ENCODE measurements around the gene DDX25. TPM values are rescaled to one million over a fixed set of nuclear protein-coding genes. Genes with fewer than 3 reads are reported as not detected.

The DDX25 gene
- total RNA-seq, 2 donors from 2014 or later = 3.3 to 8.4 TPM

DNA sequence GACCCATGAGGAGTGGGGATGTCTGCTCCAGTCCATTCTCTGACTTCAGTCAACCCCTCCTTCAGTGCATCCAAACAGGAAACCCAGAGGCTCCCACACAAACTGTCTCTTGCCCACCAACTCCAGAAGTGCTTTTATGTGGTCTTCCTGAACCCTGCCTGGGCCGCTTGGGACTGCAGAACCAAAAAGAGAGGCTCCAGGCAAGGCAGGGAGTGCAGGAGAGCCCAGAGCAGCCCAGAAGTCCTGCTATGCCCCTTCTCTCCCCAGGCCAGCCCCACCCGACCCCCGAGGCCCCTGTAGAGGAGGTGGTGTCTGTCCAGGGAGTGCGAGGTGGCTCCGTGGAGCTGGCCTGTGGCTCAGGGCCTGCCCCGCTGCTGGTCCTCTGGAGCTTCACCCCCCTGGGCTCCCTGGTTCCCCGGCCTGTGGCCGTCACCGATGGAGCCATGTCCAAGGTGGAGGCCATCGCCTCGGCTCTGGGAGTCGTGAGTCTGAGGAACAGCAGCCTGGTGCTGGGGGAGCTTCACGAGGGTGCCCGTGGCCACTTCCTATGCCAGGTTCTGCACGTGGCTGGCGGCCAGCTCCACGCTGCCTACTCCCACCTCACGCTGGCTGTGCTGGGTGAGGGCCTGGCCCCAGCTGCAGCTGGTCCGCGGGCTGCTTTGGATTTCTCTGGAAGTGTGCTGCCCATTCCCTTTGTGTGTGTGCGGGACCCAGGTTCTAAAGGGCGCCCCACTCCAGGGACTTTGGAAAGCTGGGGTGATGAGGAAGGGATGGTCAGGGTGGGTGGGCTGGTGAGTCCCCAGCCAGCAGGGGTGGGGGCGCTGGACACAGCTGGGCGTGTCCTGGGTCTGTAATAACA is 43.3 kb downstream of the DDX25 start:
- WGBS, 2 experiments (ENCODE audit: insufficient coverage in 1 of 2, insufficient read length in 1 of 2) = 89 to 91% methylated on average over 15 to 24 of the region's 24 CpGs
- Mint-ChIP-seq H3K36me3 (ENCODE audit: low read depth) (no peaks in the 10 kb centered on the region), H3K27me3 (ENCODE audit: insufficient read depth) (no peaks in the 10 kb centered on the region), H3K4me1 (peaks cover 11% of the 10 kb centered on the region), H3K4me3 (no peak overlapping the region), H3K27ac (no peak overlapping the region), H3K9me3 (no peaks in the 10 kb centered on the region)
- no peak for DNase-seq
- no peaks in the 10 kb centered on the region for H3K36me3 ChIP-seq (ENCODE audit: control insufficient read depth, insufficient read depth, low read length)
- TF ChIP-seq, protein P1, sequence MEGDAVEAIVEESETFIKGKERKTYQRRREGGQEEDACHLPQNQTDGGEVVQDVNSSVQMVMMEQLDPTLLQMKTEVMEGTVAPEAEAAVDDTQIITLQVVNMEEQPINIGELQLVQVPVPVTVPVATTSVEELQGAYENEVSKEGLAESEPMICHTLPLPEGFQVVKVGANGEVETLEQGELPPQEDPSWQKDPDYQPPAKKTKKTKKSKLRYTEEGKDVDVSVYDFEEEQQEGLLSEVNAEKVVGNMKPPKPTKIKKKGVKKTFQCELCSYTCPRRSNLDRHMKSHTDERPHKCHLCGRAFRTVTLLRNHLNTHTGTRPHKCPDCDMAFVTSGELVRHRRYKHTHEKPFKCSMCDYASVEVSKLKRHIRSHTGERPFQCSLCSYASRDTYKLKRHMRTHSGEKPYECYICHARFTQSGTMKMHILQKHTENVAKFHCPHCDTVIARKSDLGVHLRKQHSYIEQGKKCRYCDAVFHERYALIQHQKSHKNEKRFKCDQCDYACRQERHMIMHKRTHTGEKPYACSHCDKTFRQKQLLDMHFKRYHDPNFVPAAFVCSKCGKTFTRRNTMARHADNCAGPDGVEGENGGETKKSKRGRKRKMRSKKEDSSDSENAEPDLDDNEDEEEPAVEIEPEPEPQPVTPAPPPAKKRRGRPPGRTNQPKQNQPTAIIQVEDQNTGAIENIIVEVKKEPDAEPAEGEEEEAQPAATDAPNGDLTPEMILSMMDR (conservative IDR thresholded peaks at IDR 0.05) = no peak
- H3K27ac ChIP-seq (ENCODE audit: low read depth, low read length) = no peak overlapping the region
- no peaks in the 10 kb centered on the region for H3K9me3 ChIP-seq (ENCODE audit: control insufficient read depth, low read length)
- no peak overlapping the region for H3K9ac ChIP-seq (ENCODE audit: extremely low read depth, low read length, poor library complexity, severe bottlenecking)
- H3K27me3 ChIP-seq (ENCODE audit: control insufficient read depth, insufficient read depth, low read length, poor library complexity, severe bottlenecking) = peaks cover 8% of the 10 kb centered on the region
- H3K4me3 ChIP-seq (ENCODE audit: low read length) = no peak overlapping the region
- H3K4me1 ChIP-seq (ENCODE audit: control insufficient read depth, insufficient read depth, low read length) = no peaks in the 10 kb centered on the region

DNA sequence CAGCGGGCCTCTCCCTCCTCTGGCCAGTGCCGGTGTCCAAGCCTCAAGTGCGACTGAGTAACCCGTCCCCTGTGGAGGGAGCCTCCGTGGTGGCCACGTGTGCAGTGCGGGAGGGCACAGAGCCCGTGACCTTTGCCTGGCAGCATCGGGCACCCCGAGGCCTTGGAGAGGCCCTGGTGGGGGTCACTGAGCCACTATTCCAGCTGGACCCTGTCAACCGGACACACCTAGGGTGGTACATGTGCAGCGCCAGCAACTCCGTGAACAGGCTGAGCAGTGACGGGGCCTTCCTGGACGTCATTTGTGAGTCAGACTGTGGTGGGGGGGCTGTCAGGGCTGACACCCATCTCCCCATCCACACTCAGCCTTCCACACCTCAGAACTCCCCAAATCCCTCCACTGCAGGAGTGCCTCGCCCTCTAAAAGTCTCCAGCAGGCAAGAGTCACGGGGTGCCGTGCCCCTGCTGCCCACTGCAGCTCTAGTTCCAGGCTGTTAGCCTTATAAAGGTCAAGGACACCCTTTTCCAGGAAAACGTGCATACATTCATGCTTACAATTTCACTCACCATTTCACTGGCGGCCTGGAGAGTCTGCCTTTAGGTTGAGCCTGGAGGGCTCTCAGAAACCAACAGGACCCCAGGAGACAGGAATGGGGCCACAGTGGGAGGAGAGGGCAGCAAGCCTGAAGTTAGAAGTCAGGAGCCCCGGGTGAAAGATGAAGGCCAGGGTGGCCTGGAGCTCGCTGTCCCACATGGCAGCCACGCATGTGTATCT is 44.2 kb downstream of the DDX25 start:
- Histone ChIP-seq H3K9ac (ENCODE audit: extremely low read depth, low read length, poor library complexity, severe bottlenecking) (no peak overlapping the region), H3K4me3 (ENCODE audit: low read length) (no peak overlapping the region), H3K27ac (ENCODE audit: low read depth, low read length) (no peak overlapping the region), H3K36me3 (ENCODE audit: control insufficient read depth, insufficient read depth, low read length) (no peaks in the 10 kb centered on the region), H3K9me3 (ENCODE audit: control insufficient read depth, low read length) (no peaks in the 10 kb centered on the region), H3K4me1 (ENCODE audit: control insufficient read depth, insufficient read depth, low read length) (no peaks in the 10 kb centered on the region), H3K27me3 (ENCODE audit: control insufficient read depth, insufficient read depth, low read length, poor library complexity, severe bottlenecking) (peaks cover 7% of the 10 kb centered on the region)
- Mint-ChIP-seq H3K27ac (no peak overlapping the region), H3K4me3 (no peak overlapping the region), H3K27me3 (ENCODE audit: insufficient read depth) (no peaks in the 10 kb centered on the region), H3K9me3 (no peaks in the 10 kb centered on the region), H3K4me1 (peaks cover 11% of the 10 kb centered on the region), H3K36me3 (ENCODE audit: low read depth) (no peaks in the 10 kb centered on the region)
- 88 to 91% methylated on average over 17 to 23 of the region's 23 CpGs for WGBS, 2 experiments (ENCODE audit: insufficient coverage in 1 of 2, insufficient read length in 1 of 2)
- DNase-seq = no peak
- TF ChIP-seq, protein P1 (conservative IDR thresholded peaks at IDR 0.05) = no peak

DNA sequence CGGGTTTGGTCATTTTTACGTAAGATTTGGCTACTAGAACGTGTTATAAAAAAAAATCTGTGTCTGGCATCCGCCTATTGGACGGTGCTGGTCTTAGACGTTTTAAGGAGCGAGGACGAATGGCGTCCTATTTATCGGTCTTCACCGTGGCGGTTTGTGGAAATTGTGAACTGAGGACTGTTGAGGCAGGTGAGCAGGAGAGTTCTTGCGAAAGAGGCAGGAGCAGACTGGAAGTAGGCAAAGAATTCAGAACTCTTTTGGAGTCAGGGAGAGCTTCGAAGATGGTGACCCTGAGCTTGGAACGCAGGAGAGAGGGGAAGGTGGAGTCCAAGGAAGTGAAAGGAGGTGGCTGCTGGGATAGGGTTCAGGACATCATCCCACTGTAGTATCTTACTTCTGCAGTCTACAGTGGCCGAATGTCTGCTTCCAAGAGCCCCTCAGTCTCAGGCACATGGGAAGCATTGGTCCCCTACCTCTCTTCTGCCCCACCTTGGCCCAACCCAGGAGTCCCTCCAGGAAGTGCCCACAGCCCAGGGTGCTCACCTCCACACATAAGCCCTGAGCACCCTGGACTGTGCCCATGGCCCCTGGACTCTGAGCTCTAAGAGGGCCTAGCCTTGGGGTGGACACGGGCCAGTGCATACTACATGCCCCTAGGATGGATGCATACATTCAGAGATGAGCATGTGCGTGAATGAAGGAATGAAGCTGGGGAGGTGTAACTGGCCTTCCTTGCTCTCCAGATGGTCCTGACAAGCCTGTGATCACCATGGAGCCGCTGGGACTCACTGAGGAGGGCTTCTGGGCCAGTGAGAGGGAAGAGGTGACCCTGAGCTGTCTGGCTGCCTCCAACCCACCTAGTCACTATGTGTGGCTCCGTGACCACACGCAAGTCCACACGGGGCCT is 45.2 kb downstream of the DDX25 start:
- no peaks in the 10 kb centered on the region for H3K27me3 ChIP-seq (ENCODE audit: control insufficient read depth, insufficient read depth, low read length, poor library complexity, severe bottlenecking)
- Mint-ChIP-seq H3K27me3 (ENCODE audit: insufficient read depth) (no peaks in the 10 kb centered on the region), H3K9me3 (no peaks in the 10 kb centered on the region), H3K4me1 (peaks cover 11% of the 10 kb centered on the region), H3K27ac (no peak overlapping the region), H3K4me3 (no peak overlapping the region), H3K36me3 (ENCODE audit: low read depth) (no peaks in the 10 kb centered on the region)
- TF ChIP-seq, protein P1 (conservative IDR thresholded peaks at IDR 0.05) = no peak
- H3K27ac ChIP-seq (ENCODE audit: low read depth, low read length) = no peak overlapping the region
- DNase-seq = no peak
- no peak overlapping the region for H3K9ac ChIP-seq (ENCODE audit: extremely low read depth, low read length, poor library complexity, severe bottlenecking)
- no peak overlapping the region for H3K4me3 ChIP-seq (ENCODE audit: low read length)
- WGBS, 2 experiments (ENCODE audit: insufficient coverage in 1 of 2, insufficient read length in 1 of 2) = 90 to 92% methylated on average over 15 to 22 of the region's 22 CpGs
- H3K9me3 ChIP-seq (ENCODE audit: control insufficient read depth, low read length) = no peaks in the 10 kb centered on the region
- H3K4me1 ChIP-seq (ENCODE audit: control insufficient read depth, insufficient read depth, low read length) = no peaks in the 10 kb centered on the region
- no peaks in the 10 kb centered on the region for H3K36me3 ChIP-seq (ENCODE audit: control insufficient read depth, insufficient read depth, low read length)
